CD4-positive, alpha-beta T cell treated with Interleukin-15 for 4 hours (primary cell): ENCODE data around the gene ATRNL1.
"Not testable (repeated sequence)": the region's sequence is repeated elsewhere in the genome, so short reads cannot be mapped to it uniquely, and the experiment has no call there.

ENCODE experiments used
- DNase-seq: peaks from one replicate; pipeline ENCODE4 v3.0.0-alpha.2; 2020; ENCODE audit warnings: low spot score

Gene ATRNL1

GRCh38 chr10:115214829-115215228, 121.7 kb downstream of the ATRNL1 start:
- no peak for DNase-seq

GRCh38 chr10:115219203-115219602, 126.0 kb downstream of the ATRNL1 start:
- DNase-seq, result no peak

DNA sequence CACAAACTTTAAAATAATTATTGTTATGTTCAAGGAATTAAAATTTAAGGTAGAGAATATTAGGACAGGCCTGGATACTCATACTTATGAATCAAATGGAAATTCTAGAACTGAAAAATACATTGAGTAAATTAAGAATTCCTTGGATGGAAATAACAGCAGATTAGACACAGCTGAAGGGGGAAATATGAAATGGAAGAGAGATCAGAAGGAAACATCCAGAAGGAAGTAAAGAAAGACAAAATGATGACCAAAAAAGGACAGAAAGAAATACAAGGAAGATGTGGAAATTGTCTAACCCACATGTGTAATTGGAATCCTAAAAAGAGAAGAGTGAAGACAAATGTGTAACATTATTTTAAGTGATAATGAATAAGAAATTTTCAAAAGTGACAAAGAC, 128.9 kb downstream of the ATRNL1 start:
- DNase-seq, result no peak

DNA sequence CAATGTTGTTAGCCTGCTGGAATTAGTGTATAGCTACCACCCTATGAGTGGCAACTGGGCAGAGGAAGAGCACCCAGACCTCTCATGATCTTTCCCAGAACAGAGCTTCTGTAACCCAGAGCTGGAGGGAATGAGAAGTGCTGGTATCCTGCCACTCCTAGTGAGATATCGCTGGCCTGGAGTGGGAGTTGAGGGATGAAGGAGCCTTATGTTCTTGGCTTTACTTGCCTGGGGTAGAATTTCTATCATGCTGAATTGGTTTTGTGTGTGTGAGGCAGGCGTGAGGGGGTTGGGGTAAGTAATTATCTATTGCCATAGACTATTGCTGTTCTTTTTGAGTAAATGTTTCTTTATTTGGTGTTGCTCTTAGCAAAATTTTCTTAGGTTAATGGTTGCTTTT, 146.6 kb downstream of the ATRNL1 start:
- DNase-seq, result no peak

- no peak for DNase-seq
Measured at GRCh38 chr10:115250784-115251183, 157.6 kb downstream of the ATRNL1 start.

DNA sequence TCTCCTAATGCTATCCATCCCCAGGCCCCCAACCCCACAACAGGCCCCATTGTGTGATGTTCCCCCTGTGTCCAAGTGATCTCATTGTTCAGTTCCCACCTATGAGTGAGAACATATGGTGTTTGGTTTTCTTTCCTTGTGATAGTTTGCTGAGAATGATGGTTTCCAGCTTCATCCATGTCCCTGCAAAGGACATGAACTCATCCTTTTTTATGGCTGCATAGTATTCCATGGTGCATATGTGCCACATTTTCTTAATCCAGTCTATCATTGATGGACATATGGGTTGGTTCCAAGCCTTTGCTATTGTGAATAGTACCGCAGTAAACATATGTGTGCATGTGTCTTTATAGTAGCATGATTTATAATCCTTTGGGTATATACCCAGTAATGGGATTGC, 160.6 kb downstream of the ATRNL1 start:
- not testable (repeated sequence) for DNase-seq

- DNase-seq, result no peak
Measured at GRCh38 chr10:115272482-115272881, 179.3 kb downstream of the ATRNL1 start.

DNA sequence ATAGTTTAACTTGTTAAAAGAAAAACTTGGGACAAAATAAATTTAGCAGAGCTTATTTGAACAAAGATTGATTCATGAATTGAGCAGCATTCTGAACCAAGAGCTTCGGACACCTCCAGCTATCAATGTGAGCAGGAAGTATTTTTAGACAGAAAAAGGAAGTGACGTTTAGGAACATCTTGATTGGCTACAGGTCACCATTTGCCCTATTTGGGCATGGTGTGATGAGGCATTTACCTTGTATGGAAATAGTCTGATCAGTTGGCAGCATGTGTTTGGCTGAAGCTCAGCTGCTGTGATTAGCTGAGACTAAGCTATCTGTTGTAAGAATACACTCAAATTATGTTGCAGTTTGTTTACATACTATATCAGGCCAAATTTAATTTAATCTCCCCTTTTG, 185.1 kb downstream of the ATRNL1 start:
- DNase-seq, result no peak

- no peak for DNase-seq
Measured at GRCh38 chr10:115295213-115295805, 202.1 kb downstream of the ATRNL1 start.

- DNase-seq, result no peak
Measured at GRCh38 chr10:115300080-115300479, 206.9 kb downstream of the ATRNL1 start.

GRCh38 chr10:115319669-115320068, 226.5 kb downstream of the ATRNL1 start:
- DNase-seq, result not testable (repeated sequence)

DNA sequence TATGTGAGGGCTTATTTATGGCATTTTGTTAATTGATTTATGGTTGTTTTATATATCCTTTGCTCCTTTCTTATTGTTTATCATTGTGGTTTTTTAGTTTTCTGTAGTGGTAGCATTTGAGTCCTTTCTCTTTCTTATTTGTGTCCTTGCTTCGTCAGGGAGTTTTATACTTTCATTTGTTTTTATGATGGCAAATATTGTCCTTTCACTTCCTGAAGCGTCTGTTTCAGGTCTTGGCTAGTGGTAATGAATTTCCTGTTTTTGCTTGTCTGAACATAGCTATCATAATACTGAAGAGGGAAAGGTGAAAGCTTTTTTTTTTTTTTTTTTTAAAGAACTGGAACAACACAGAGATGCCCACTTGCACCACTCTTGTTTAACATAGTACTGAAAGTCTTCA, 228.2 kb downstream of the ATRNL1 start:
- no peak for DNase-seq

DNA sequence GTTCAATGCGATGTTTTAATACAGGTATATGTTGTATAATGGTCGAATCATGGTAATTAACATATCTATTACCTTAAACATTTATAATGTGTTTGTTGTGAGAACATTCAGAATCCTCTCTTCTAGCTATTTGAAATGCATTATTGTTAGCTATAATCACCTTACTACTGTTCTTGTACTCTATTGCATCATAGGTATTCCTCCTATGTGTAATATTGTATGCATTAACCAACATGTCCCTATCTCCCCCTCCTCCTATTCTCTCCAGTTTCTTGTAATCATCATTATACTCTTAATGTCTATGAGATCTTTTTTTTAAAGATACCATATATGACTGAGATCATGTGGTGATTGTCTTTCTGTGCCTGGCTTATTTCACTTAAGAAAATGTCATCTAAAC, 235.2 kb downstream of the ATRNL1 start:
- no peak for DNase-seq

DNA sequence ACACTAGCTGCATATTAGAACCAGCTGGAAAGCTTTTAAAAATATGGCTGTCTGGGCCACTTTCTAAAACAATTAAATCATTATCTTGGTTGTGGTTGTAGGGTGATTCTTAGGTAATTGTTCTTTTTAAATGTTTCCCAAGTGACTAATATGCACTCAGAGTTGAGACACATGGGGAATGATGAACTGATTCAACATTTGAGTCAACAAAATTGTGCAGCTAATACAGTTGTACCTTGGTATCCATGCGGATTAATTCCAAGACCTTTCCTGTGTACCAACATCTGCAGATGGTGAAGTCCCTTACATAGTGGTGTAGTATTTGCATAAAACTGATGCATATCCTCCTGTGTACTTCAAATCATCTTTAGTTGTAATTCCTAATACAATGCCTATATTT, 242.2 kb downstream of the ATRNL1 start:
- no peak for DNase-seq

- DNase-seq, result no peak
Measured at GRCh38 chr10:115355162-115355760, 262.1 kb downstream of the ATRNL1 start.

GRCh38 chr10:115367920-115368319, 274.8 kb downstream of the ATRNL1 start:
- DNase-seq, result not testable (repeated sequence)

- DNase-seq, result no peak
Measured at GRCh38 chr10:115379064-115379463, 285.9 kb downstream of the ATRNL1 start.

DNA sequence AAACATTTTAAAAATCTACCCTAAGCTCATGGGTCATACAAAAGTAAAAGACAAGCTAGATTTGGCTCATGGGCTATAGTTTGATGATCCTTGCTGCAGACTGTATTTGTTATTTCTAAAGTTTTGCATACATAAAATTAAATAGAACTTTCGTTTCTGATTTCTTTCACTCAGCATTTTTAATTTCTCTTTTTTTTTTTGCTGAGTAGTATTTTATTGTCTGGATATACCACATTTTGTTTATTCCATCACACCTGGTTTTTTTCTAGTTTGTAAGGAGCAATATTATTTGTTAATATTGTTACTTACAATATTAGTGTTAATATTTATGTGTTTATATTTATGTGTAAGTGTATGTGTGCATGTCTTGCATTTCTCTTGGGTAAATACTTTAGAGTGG, 291.5 kb downstream of the ATRNL1 start:
- DNase-seq, result no peak

DNA sequence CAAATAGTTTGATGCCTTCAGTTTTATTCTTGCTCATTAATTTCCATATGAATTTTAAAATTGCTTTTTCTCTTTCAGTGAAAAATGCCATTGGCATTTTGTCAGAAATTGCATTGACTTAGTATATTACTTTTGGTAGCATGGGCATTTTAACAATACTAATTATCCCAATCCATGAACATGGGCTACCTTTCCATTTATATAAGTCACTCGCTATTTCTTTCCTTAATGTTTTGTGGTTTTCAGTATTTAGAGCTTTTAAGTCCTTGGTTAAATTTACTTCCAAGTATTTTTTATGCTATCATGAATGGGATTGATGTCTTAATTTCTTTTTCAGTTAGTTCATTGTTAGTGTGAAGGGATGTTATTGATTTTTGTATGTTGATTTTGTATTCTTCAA, 297.4 kb downstream of the ATRNL1 start:
- no peak for DNase-seq

DNA sequence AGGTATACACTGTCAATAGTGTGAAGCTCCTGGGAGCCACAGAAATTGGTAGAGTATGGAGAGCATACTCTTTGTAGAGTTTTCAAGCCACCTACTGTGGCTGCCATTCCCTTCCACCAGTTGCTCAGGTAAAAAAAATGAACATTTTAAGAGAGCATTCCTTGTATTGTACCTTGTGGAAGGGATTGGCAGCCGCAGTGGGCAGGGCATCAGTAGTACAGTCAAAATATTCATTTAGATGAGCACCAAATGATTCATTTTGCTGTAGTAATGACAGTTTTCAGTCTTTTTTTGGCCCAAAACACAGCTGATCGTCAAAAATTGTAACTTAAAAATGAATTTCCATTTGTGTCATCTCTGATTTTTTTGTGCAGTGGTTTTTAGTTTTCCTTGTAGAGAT, 304.9 kb downstream of the ATRNL1 start:
- DNase-seq, result no peak

DNA sequence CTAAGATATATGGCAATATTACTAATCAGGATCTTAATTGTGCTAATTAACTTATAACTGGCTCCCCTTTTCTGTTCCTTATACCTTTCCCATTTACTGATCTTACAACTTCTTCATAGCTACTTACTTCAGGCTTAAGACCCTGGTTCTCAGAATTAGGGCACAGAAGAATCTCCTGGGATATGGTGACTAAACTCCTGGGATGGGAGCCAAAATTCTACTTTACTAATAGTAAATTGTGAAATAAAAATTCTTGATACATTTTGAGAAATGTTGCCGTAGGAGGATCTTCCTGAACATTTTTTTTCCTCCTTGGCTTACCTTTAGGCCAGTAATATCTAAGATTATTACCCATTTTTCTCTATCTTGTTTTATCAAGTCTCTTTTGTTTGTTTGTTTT, 309.5 kb downstream of the ATRNL1 start:
- no peak for DNase-seq

GRCh38 chr10:115405838-115406237, 312.7 kb downstream of the ATRNL1 start:
- DNase-seq, result not testable (repeated sequence)

DNA sequence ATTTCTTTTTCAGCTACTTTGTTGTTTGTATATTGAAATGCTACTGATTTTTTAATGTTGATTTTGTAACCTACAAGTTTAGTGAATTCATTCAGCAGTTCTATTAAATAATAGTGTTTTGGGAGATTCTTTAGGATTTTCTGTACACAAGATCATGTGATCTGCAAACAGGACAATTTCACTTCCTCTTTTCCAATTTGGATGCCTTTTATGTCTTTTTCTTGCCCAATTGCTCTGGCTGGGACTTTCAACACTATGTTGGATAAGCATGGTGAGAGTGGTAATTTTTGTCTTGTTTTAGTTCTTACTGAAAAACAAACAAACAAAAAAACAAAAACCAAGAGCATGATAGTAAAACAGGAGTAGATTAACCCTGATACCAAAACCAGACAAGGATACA, 316.2 kb downstream of the ATRNL1 start:
- no peak for DNase-seq

GRCh38 chr10:115417585-115418265, 324.6 kb downstream of the ATRNL1 start:
- DNase-seq, result no peak
